Measurements from ENCODE around the gene ULK4.

Gene ULK4

GRCh38 chr3:41223078-41223477, 738.8 kb downstream of the ULK4 start:
- DNase-seq (ENCODE audit: low read depth in 2 of 2) = no peak

- DNase-seq (ENCODE audit: low read depth in 2 of 2) = no peak
Measured at GRCh38 chr3:41222501-41222900, 739.4 kb downstream of the ULK4 start.

- no peak for DNase-seq (ENCODE audit: low read depth in 2 of 2)
Measured at GRCh38 chr3:41222012-41222411, 739.9 kb downstream of the ULK4 start.

- no peak for DNase-seq (ENCODE audit: low read depth in 2 of 2)
Measured at GRCh38 chr3:41220906-41221677, 740.8 kb downstream of the ULK4 start.

- DNase-seq (ENCODE audit: low read depth in 2 of 2) = no peak
Measured at GRCh38 chr3:41219424-41219823, 742.5 kb downstream of the ULK4 start.

- no peak for DNase-seq (ENCODE audit: low read depth in 2 of 2)
Measured at GRCh38 chr3:41216993-41217392, 744.9 kb downstream of the ULK4 start.

- no peak for DNase-seq (ENCODE audit: low read depth in 2 of 2)
Measured at GRCh38 chr3:41216422-41216821, 745.5 kb downstream of the ULK4 start.

GRCh38 chr3:41213588-41213987, 748.3 kb downstream of the ULK4 start:
- DNase-seq (ENCODE audit: low read depth in 2 of 2) = no peak

- DNase-seq (ENCODE audit: low read depth in 2 of 2) = no peak
Measured at GRCh38 chr3:41212088-41212487, 749.8 kb downstream of the ULK4 start.

- no peak for DNase-seq (ENCODE audit: low read depth in 2 of 2)
Measured at GRCh38 chr3:41210966-41211365, 750.9 kb downstream of the ULK4 start.

GRCh38 chr3:41209646-41210045, 752.3 kb downstream of the ULK4 start:
- DNase-seq (ENCODE audit: low read depth in 2 of 2) = no peak

- no peak for DNase-seq (ENCODE audit: low read depth in 2 of 2)
Measured at GRCh38 chr3:41208507-41209220, 753.2 kb downstream of the ULK4 start.

- DNase-seq (ENCODE audit: low read depth in 2 of 2) = no peak
Measured at GRCh38 chr3:41207355-41207754, 754.5 kb downstream of the ULK4 start.

- DNase-seq (ENCODE audit: low read depth in 2 of 2) = no peak
Measured at GRCh38 chr3:41205591-41205990, 756.3 kb downstream of the ULK4 start.

- DNase-seq (ENCODE audit: low read depth in 2 of 2) = no peak
Measured at GRCh38 chr3:41204369-41204768, 757.5 kb downstream of the ULK4 start.

- DNase-seq (ENCODE audit: low read depth in 2 of 2) = no peak
Measured at GRCh38 chr3:41202834-41203345, 759.0 kb downstream of the ULK4 start.

GRCh38 chr3:41202075-41202833, 759.6 kb downstream of the ULK4 start:
- no peak for DNase-seq (ENCODE audit: low read depth in 2 of 2)

- no peak for DNase-seq (ENCODE audit: low read depth in 2 of 2)
Measured at GRCh38 chr3:41200669-41201021, 761.3 kb downstream of the ULK4 start.

- peak in 1 of 2 donors; percentile 29 for DNase-seq (ENCODE audit: low read depth in 2 of 2)
Measured at GRCh38 chr3:41199866-41200668, 761.8 kb downstream of the ULK4 start.

- peak; percentile 89 to 93 for DNase-seq (ENCODE audit: low read depth in 2 of 2)
Measured at GRCh38 chr3:41198950-41199865, 762.7 kb downstream of the ULK4 start, which contains the start of gene CTNNB1. Gene CTNNB1 (plus strand): TSS chr3:41199505. CDS start chr3:41224069, 24,564 bp downstream.
